HepG2 (cell line): ENCODE measurements around the gene SSBP4. TPM values are rescaled to one million over a fixed set of nuclear protein-coding genes. Genes with fewer than 3 reads are reported as not detected.

ENCODE experiments used
- FUBP1 ChIP-seq: sonication (generic); formaldehyde crosslinking; IDR thresholded peaks from 2 replicates; pipeline ENCODE4 v1.5.1; 2020; ENCODE audit warnings: missing genetic modification reagents, mild to moderate bottlenecking, borderline replicate concordance
- HBP1 ChIP-seq: IDR thresholded peaks from 2 replicates; pipeline ENCODE4 v1.6.1; 2016; ENCODE audit warnings: low read depth, control low read depth
- IRX3 ChIP-seq: sonication (generic); formaldehyde crosslinking; IDR thresholded peaks from 2 replicates; pipeline ENCODE4 v1.8.1; 2023; ENCODE audit warnings: mild to moderate bottlenecking, low read depth, missing genetic modification reagents, borderline replicate concordance
- KLF13 ChIP-seq: sonication (generic); formaldehyde crosslinking; IDR thresholded peaks from 2 replicates; pipeline ENCODE4 v1.4.0; 2020; ENCODE audit warnings: mild to moderate bottlenecking, missing genetic modification reagents
- MEIS1 ChIP-seq: sonication (generic); formaldehyde crosslinking; IDR thresholded peaks from 2 replicates; pipeline ENCODE4 v1.9.0; 2021; ENCODE audit warnings: mild to moderate bottlenecking, missing genetic modification reagents, moderate library complexity, borderline replicate concordance
- NFATC3 ChIP-seq: sonication (generic); formaldehyde crosslinking; IDR thresholded peaks from 2 replicates; pipeline ENCODE4 v1.5.1; 2020; ENCODE audit warnings: mild to moderate bottlenecking, missing genetic modification reagents
- NFKB2 ChIP-seq: sonication (generic); formaldehyde crosslinking; IDR thresholded peaks from 2 replicates; pipeline ENCODE4 v1.4.0; 2020; ENCODE audit warnings: missing genetic modification reagents, borderline replicate concordance
- PCBP2 ChIP-seq: fragments of 200-400 bp; formaldehyde crosslinking; optimal IDR thresholded peaks from 2 replicates; pipeline ENCODE3; 2018; ENCODE audit warnings: low read length, low read depth; ENCODE audit not compliant: poor library complexity, severe bottlenecking
- SAP130 ChIP-seq: IDR thresholded peaks from 2 replicates; pipeline ENCODE4 v1.6.1; 2016; ENCODE audit warnings: low read depth
- SOX13 ChIP-seq, 3 experiments: fragments of 450-650 bp in 1 of 3; sonication (generic) in 1 of 3; formaldehyde crosslinking in 1 of 3; IDR thresholded peaks in 2 of 3; conservative IDR thresholded peaks in 1 of 3; 2 replicates each; pipeline versions ENCODE4 v1.5.0 to v1.6.1; 2016 to 2020; ENCODE audit warnings: antibody characterized with exemption in 1 of 3, mild to moderate bottlenecking in 1 of 3, missing compliant biosample characterization in 1 of 3, missing genetic modification reagents in 1 of 3, moderate library complexity in 1 of 3
- SRSF1 ChIP-seq: fragments of 200-400 bp; formaldehyde crosslinking; optimal IDR thresholded peaks from 2 replicates; pipeline ENCODE3; 2017; ENCODE audit warnings: mild to moderate bottlenecking, low read depth, low read length, moderate library complexity
- TFAP4 ChIP-seq: sonication (generic); IDR thresholded peaks from 2 replicates; pipeline ENCODE4 v1.6.1; 2016; ENCODE audit warnings: low read depth, borderline replicate concordance
- ZFP36L1 ChIP-seq: sonication (generic); formaldehyde crosslinking; IDR thresholded peaks from 2 replicates; pipeline ENCODE4 v1.8.0; 2022; ENCODE audit warnings: mild to moderate bottlenecking, missing genetic modification reagents, moderate library complexity
- ZIK1 ChIP-seq: sonication (generic); formaldehyde crosslinking; IDR thresholded peaks from 2 replicates; pipeline ENCODE4 v1.5.0; 2020; ENCODE audit warnings: mild to moderate bottlenecking, low read depth, missing genetic modification reagents, borderline replicate concordance
- ZNF550 ChIP-seq: sonication (generic); formaldehyde crosslinking; IDR thresholded peaks from 2 replicates; pipeline ENCODE4 v1.4.0; 2020; ENCODE audit warnings: mild to moderate bottlenecking, missing genetic modification reagents, borderline replicate concordance
- ZNF609 ChIP-seq: sonication (generic); formaldehyde crosslinking; IDR thresholded peaks from 2 replicates; pipeline ENCODE4 v1.4.0; 2020; ENCODE audit warnings: mild to moderate bottlenecking, missing genetic modification reagents, borderline replicate concordance
- polyA plus RNA-seq, 8 experiments: library from polyadenylated mRNA; depleted of rRNA in 3 of 8; stranded (reverse) in 7 of 8; unstranded in 1 of 8; fragments of >200 nt; fragmentation: Illumina TruSeq in 4 of 8; extraction: Trizol in 4 of 8; gene quantifications; 2 replicates each; pipeline versions ENCODE4 v1.2.1 to v1.2.3, GENCODE V29; 2011 to 2016; ENCODE audit warnings: low read depth in 4 of 8, missing spikeins in 1 of 8, mixed read lengths in 1 of 8; ENCODE audit not compliant: insufficient read depth in 1 of 8
- total RNA-seq, 5 experiments: library from RNA; depleted of rRNA; stranded (reverse); fragments of >200 nt; fragmentation: Illumina TruSeq; extraction: Trizol; gene quantifications; 2 replicates each; pipeline ENCODE4 v1.2.3, GENCODE V29; 2016; ENCODE audit warnings: low read depth in 1 of 5

The SSBP4 gene
- total and polyA plus RNA-seq, 2 of the 13 experiments (the other 11 are each of a cell fraction or from before 2014, with no cell fraction given) = 20.8 to 39.5 TPM

DNA sequence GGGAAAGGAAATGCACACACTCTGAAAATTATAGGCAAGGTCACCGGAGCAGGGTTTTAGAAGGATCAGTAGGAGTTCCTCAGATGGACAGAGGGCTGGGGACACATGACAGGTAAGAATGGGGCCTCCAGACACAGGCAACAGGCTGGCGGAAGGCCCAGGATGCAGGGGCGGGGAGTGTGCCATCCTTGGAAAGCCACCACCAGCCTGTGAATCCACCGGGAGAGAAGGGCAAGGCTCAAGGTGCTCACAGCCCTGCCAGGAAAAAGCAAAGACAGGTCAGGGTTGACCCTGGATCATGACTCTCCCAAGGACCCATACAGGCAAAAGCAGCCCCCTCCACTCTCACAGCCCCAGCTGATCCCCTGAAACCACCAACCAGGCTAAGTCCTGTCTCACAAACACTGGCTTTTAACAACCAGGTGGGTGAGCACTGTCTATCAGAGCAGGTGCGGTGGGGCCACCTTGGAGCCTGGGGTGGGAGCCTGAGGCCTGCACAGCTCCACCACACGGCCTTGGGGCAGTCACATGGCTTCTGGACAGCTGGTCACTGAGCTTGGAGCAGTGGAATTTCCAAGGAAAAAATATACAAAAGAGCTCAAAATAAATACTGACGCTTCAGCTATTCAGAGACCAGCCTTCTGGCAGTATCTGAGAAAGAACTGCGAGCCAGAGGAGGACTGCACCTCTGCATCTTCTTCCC is 54.0 kb downstream of the SSBP4 start (continued):
- no peak for TF ChIP-seq ZNF609
- TF ChIP-seq IRX3 (CRISPR knock-in tag) = no peak
- no peak for TF ChIP-seq SRSF1
- 0 out of 2 replicates have a peak, but pooled peaks have one; percentile 30 for TF ChIP-seq SAP130 (CRISPR knock-in tag)
- no peak for TF ChIP-seq PCBP2
- TF ChIP-seq SOX13 (IDR thresholded peaks at IDR 0.05) = no peak
- TF ChIP-seq SOX13 (CRISPR knock-in tag; conservative IDR thresholded peaks at IDR 0.05 in 1 of 2, IDR thresholded peaks at IDR 0.05 in 1 of 2) = no peak
- no peak for TF ChIP-seq ZFP36L1 (CRISPR knock-in tag)
- TF ChIP-seq ZNF550 (CRISPR knock-in tag) = no peak
- no peak for TF ChIP-seq NFKB2 (CRISPR knock-in tag)
- peak; percentile 56; the same call in 1 of the 2 replicates for TF ChIP-seq TFAP4
- TF ChIP-seq FUBP1 (CRISPR knock-in tag) = no peak
- no peak for TF ChIP-seq MEIS1 (CRISPR knock-in tag)
- TF ChIP-seq HBP1 (CRISPR knock-in tag) = no peak
- TF ChIP-seq NFATC3 = no peak
- no peak for TF ChIP-seq ZIK1 (CRISPR knock-in tag)
- TF ChIP-seq KLF13 = no peak
